GM21737 (cell line): ENCODE results near the gene USH1C.

Experiments
- ATAC-seq: cut with Tn5 transposase; IDR thresholded peaks from one replicate; pipeline ENCODE4 v1.9.1; 2021; ENCODE audit warnings: mild to moderate bottlenecking, moderate library complexity; ENCODE audit not compliant: unreplicated experiment

Gene USH1C

GRCh38 chr11:17477361-17477760 is 66.9 kb downstream of the USH1C start:
- ATAC-seq: no peak

- ATAC-seq: no peak
Measured at GRCh38 chr11:17477084-17477333, 67.2 kb downstream of the USH1C start.

GRCh38 chr11:17476317-17477083 is 67.7 kb downstream of the USH1C start, which contains the start of gene ABCC8:
TSS of gene ABCC8 (minus strand) at chr11:17476845. CDS start at chr11:17476776, 69 bp downstream.
- no peak for ATAC-seq

- no peak for ATAC-seq
Measured at GRCh38 chr11:17475666-17476316, 68.4 kb downstream of the USH1C start.

- no peak for ATAC-seq
Measured at GRCh38 chr11:17473071-17473744, 71.0 kb downstream of the USH1C start.

- ATAC-seq: no peak
Measured at GRCh38 chr11:17472467-17472866, 71.7 kb downstream of the USH1C start.

GRCh38 chr11:17471501-17471900 is 72.7 kb downstream of the USH1C start:
- no peak for ATAC-seq

GRCh38 chr11:17469998-17470397 is 74.2 kb downstream of the USH1C start:
- no peak for ATAC-seq

GRCh38 chr11:17468122-17468521 is 76.1 kb downstream of the USH1C start:
- no peak for ATAC-seq

GRCh38 chr11:17463546-17464174 is 80.6 kb downstream of the USH1C start:
- no peak for ATAC-seq

GRCh38 chr11:17462940-17463339 is 81.3 kb downstream of the USH1C start:
- ATAC-seq: no peak

- no peak for ATAC-seq
Measured at GRCh38 chr11:17460406-17460805, 83.8 kb downstream of the USH1C start.

- no peak for ATAC-seq
Measured at GRCh38 chr11:17459236-17459896, 84.8 kb downstream of the USH1C start.

GRCh38 chr11:17458268-17458667 is 85.9 kb downstream of the USH1C start:
- no peak for ATAC-seq

- ATAC-seq: no peak
Measured at GRCh38 chr11:17457396-17458173, 86.6 kb downstream of the USH1C start.

- no peak for ATAC-seq
Measured at GRCh38 chr11:17452668-17453067, 91.5 kb downstream of the USH1C start.

- ATAC-seq: no peak
Measured at GRCh38 chr11:17449158-17449557, 95.1 kb downstream of the USH1C start.

- no peak for ATAC-seq
Measured at GRCh38 chr11:17446482-17446881, 97.7 kb downstream of the USH1C start.

- ATAC-seq: no peak
Measured at GRCh38 chr11:17445240-17445795, 98.9 kb downstream of the USH1C start.
